GM12865 (cell line): ENCODE measurements around the gene SEMA3C.

Source experiments
- DNase-seq: peaks from one replicate; pipeline ENCODE4 v3.0.0; 2010; ENCODE audit warnings: low read depth
- H3K4me3 ChIP-seq: 2 replicates; pipeline ENCODE4 v1.5.1; 2011; ENCODE audit warnings: mild to moderate bottlenecking, low read depth, low read length, control low read depth
- TF ChIP-seq, protein P1 (sequence below): IDR thresholded peaks from 2 replicates; pipeline ENCODE4 v1.5.1; 2011; ENCODE audit warnings: low read length, control low read depth, low read depth, inconsistent platforms; ENCODE audit not compliant: insufficient read depth; ENCODE audit errors: missing control alignments

Gene SEMA3C

DNA sequence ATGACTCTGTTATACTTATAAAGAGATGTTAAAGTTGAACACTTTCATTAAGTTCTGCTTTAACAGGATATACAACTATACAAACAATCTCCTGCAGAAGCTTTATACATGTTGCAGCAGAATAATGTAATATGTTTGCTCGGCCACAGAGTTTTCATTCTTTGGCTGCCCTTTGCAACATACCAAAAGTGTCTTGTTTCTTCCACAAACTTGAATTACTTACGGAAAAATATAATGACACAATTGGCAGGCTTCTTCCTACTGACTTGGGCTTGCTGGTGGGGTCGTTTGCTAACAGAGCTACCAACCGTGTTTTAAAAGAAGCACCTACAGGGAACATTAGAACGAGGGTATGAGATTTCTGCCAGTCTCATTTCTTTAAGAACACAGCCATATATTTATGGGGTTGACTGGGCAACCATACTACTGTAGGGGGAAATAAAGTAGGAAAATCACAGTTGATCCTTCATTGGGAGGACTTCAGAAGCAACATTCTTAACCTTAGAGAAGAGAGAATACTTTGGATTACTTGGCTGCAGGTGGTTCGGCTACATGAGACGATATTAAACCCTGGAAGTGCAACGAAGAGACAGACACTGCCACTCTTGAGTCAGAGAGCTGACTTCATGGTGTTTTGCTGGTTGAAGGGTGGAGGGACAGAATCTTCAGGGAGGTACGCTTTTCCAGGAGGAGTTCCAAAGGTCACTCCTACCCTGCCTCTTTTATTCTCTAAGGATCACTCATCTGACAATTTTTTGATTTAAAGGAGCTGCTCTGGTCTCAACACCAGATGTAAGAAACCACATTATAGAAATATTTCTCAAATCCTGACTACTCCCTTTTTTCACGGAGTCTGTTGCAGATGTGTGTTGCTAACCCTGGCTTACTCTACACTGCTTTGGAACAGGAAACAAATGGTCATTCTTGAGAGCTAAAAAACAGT, 123.9 kb downstream of the SEMA3C start:
- H3K4me3 ChIP-seq = no peak overlapping the region
- no peak for DNase-seq
- TF ChIP-seq, protein P1, sequence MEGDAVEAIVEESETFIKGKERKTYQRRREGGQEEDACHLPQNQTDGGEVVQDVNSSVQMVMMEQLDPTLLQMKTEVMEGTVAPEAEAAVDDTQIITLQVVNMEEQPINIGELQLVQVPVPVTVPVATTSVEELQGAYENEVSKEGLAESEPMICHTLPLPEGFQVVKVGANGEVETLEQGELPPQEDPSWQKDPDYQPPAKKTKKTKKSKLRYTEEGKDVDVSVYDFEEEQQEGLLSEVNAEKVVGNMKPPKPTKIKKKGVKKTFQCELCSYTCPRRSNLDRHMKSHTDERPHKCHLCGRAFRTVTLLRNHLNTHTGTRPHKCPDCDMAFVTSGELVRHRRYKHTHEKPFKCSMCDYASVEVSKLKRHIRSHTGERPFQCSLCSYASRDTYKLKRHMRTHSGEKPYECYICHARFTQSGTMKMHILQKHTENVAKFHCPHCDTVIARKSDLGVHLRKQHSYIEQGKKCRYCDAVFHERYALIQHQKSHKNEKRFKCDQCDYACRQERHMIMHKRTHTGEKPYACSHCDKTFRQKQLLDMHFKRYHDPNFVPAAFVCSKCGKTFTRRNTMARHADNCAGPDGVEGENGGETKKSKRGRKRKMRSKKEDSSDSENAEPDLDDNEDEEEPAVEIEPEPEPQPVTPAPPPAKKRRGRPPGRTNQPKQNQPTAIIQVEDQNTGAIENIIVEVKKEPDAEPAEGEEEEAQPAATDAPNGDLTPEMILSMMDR = no peak

DNA sequence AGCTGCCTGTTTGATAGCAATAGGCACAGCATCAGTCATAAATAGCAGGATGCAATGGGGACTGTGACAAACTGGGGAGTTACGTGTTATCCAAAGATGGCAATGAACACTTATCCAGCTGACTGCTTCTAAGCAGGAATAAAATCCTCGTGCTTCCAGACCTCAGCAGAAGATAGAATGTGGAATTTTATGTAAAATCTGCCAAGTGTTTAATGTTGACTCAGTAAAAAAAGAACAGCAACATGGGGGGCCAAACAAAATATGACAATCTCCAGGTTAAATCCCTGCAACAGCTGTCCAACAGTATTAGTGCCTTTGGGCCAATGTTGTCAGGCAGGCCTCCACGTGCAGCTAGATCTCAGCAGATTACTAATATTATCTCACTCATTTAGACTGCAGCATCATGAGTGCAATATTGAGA, 127.3 kb downstream of the SEMA3C start:
- H3K4me3 ChIP-seq = no peak overlapping the region
- DNase-seq = no peak
- TF ChIP-seq, protein P1 = no peak

DNA sequence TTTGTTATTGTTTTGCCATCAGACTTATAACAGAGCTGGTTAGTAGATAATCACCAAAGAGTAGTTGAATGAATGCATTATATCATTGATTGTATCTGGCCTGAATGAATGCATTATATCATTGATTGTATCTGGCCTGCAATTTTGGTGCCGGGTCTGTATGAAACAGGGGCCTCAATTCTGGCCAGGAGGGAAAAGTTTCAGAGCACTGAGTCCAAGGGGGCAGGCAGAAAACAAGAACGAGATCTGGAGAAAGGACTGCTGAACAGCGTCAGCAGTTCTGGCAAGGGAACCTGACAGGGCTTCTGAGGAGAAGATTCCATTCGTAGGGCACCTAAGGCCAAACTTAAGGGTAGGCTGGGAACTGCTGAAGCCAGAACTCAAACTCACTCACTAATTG, 128.0 kb downstream of the SEMA3C start:
- TF ChIP-seq, protein P1 = no peak
- DNase-seq = no peak
- H3K4me3 ChIP-seq = no peak overlapping the region

DNA sequence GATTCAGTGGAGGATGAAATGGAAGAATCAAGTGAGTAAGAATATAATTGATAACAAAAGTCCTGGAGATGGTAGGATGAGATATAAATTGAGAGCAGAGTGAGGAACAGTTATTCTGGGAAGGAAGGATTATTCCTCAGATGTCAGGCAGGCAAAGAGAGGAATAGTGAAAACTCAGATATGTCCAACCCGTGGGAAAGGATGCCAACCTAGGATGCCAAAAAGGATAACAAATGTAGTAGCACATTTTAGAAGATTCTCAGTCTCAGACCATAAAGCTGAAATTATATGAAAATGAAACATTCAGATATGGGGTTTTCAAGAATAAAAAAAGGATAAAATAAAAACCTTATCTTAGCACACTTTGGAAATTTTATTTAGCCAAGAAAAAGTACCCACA, 131.1 kb downstream of the SEMA3C start:
- TF ChIP-seq, protein P1 = no peak
- no peak overlapping the region for H3K4me3 ChIP-seq

DNA sequence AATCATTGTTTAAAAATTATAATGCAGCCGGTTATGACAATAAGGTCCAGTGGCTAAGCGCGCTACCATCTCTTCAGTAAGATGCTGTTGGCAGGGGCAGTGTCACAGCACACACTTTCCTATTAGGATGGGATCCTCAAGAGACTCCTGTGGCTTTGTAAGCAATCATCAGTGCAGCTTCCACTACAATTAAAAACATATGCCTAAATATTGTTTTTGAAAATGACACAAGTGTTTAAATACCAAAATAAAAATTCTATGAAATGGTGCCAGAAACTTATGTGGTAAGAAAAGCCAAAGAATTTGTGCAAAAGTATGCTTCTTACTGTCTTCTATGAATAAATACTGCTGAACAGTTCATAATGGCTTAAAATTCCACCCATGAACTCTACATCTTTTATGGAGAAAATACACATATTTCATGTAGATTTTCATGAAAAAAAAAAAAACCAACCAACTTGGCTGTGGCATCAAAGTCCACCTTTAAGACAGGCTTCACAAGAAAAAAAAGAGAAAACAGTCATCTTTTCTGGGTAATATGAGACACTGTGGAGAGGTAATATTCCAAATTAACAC, 132.8 kb downstream of the SEMA3C start:
- TF ChIP-seq, protein P1 = no peak
- no peak overlapping the region for H3K4me3 ChIP-seq
- no peak for DNase-seq

More for the DNA sequence above, 131.1 kb downstream of the SEMA3C start:
- DNase-seq = no peak

DNA sequence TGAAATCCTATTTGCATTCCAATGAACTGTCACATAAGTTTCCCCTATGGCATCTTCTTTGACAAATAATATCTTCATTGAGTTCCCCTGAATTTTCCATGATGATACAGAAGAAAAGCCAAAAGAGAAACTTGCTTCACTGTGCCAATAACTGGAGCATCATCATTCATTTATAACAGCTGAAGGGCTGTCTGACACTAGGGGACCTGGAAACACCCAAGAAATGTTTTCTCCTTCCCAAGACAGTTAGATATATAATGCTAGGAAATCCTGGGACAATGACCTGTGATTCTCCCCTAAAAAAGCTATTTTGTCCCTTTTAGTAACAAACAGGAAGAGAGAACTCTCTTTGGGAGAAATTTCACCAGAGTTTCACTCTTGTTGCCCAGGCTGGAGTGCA, 133.6 kb downstream of the SEMA3C start:
- H3K4me3 ChIP-seq = no peak overlapping the region
- TF ChIP-seq, protein P1 = no peak
- DNase-seq = no peak
